GM19468 (cell line): ENCODE results near the gene ATP6V1G1.

ENCODE experiments used
- ATAC-seq: cut with Tn5 transposase; IDR thresholded peaks from one replicate; pipeline ENCODE4 v1.9.1; 2021; ENCODE audit warnings: mild to moderate bottlenecking, moderate library complexity, moderate number of reproducible peaks; ENCODE audit not compliant: unreplicated experiment; ENCODE audit errors: extremely low read depth

The ATP6V1G1 gene

GRCh38 chr9:114608525-114608796, 20.9 kb downstream of the ATP6V1G1 start:
- no peak for ATAC-seq

- ATAC-seq, result no peak
Observed at GRCh38 chr9:114611516-114612271, 24.1 kb downstream of the ATP6V1G1 start.

GRCh38 chr9:114612272-114612923, 24.8 kb downstream of the ATP6V1G1 start:
- ATAC-seq, result no peak

GRCh38 chr9:114613087-114613486, 25.5 kb downstream of the ATP6V1G1 start:
- ATAC-seq, result no peak

- no peak for ATAC-seq
Observed at GRCh38 chr9:114613919-114614318, 26.4 kb downstream of the ATP6V1G1 start.

- no peak for ATAC-seq
Observed at GRCh38 chr9:114614373-114614772, 26.8 kb downstream of the ATP6V1G1 start.

GRCh38 chr9:114616684-114617520, 29.3 kb downstream of the ATP6V1G1 start:
- peak; percentile 39 for ATAC-seq

- no peak for ATAC-seq
Observed at GRCh38 chr9:114619191-114619761, 31.7 kb downstream of the ATP6V1G1 start.

- no peak for ATAC-seq
Observed at GRCh38 chr9:114621561-114621960, 34.0 kb downstream of the ATP6V1G1 start.

GRCh38 chr9:114621975-114622609, 34.5 kb downstream of the ATP6V1G1 start:
- no peak for ATAC-seq

- no peak for ATAC-seq
Observed at GRCh38 chr9:114624677-114625076, 37.1 kb downstream of the ATP6V1G1 start.

GRCh38 chr9:114626415-114627020, 38.9 kb downstream of the ATP6V1G1 start:
- no peak for ATAC-seq

- no peak for ATAC-seq
Observed at GRCh38 chr9:114627553-114627952, 40.0 kb downstream of the ATP6V1G1 start.

GRCh38 chr9:114629563-114630090, 42.1 kb downstream of the ATP6V1G1 start:
- ATAC-seq, result no peak

- no peak for ATAC-seq
Observed at GRCh38 chr9:114631166-114631565, 43.6 kb downstream of the ATP6V1G1 start.

- no peak for ATAC-seq
Observed at GRCh38 chr9:114633438-114634089, 46.0 kb downstream of the ATP6V1G1 start.

- no peak for ATAC-seq
Observed at GRCh38 chr9:114634387-114634786, 46.8 kb downstream of the ATP6V1G1 start.

GRCh38 chr9:114638404-114638803, 50.8 kb downstream of the ATP6V1G1 start:
- ATAC-seq, result no peak

GRCh38 chr9:114641967-114642366, 54.4 kb downstream of the ATP6V1G1 start:
- no peak for ATAC-seq
